NT2/D1 (cell line): ENCODE data around the gene MAOA.

Source experiments
- YY1 ChIP-seq: IDR thresholded peaks from 2 replicates; pipeline ENCODE4 v1.6.1; 2011; ENCODE audit not compliant: insufficient read length, insufficient read depth
- ZNF274 ChIP-seq: IDR thresholded peaks from 2 replicates; pipeline ENCODE4 v1.6.1; 2011; ENCODE audit warnings: mild to moderate bottlenecking, low read depth, low read length

DNA sequence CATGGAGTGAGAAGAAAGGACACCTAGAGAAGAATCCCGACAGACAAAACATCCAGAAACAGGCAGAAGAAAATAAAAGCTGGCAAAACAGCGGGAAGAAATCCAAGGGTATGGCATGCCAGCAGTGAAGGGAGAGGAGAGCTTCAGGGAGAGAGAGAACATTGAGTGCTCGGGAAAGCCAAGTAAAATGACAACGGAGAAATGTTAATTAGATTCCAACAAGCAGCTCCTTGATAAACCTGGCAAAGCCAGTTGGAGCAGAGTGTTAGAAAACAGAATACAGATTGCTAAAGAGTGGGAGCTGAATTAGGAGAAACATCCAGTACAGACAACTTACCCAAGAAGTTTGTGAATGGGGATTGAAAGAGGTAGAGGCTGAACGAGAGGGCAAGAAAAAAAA lies 40.4 kb upstream of the MAOA start:
- TF ChIP-seq YY1 (no peak), ZNF274 (no peak)
